Measurements from ENCODE around the gene P2RY11.

GRCh38 chr19:10070730-10071446, 40.6 kb upstream of the P2RY11 start:
- TF ChIP-seq POLR2A (IDR thresholded peaks at IDR 0.05) (no peak), CTCF (IDR thresholded peaks at IDR 0.05) (no peak)

All from body of pancreas (tissue), 4 donors.